Mesenchymal stem cell (in vitro differentiated cells and primary cell): Measurements from ENCODE around the gene TMEM129.

Source experiments
- DNase-seq: peaks from one replicate; pipeline ENCODE4 v3.0.0-alpha.2; 2013
- H2AFZ ChIP-seq: one replicate; pipeline ENCODE4 v1.6.1; 2013; ENCODE audit warnings: low read depth, mild to moderate bottlenecking, control low read depth, inconsistent platforms, low read length, moderate library complexity
- H2AK5ac ChIP-seq: 2 replicates; pipeline ENCODE4 v1.6.1; 2013; ENCODE audit warnings: low read length, moderate library complexity, mild to moderate bottlenecking, inconsistent platforms; ENCODE audit not compliant: severe bottlenecking
- H2BK120ac ChIP-seq: one replicate; pipeline ENCODE4 v1.6.1; 2013; ENCODE audit warnings: low read depth, mild to moderate bottlenecking, inconsistent platforms, low read length, moderate library complexity
- H2BK12ac ChIP-seq, 2 experiments: one replicate each; pipeline ENCODE4 v1.6.1; 2013; ENCODE audit warnings: inconsistent platforms in 2 of 2, low read length in 2 of 2, mild to moderate bottlenecking in 2 of 2, moderate library complexity in 2 of 2, control low read depth in 1 of 2
- H2BK15ac ChIP-seq: one replicate; pipeline ENCODE4 v1.6.1; 2013; ENCODE audit warnings: mild to moderate bottlenecking, low read depth, inconsistent platforms; ENCODE audit not compliant: poor library complexity, severe bottlenecking
- H2BK5ac ChIP-seq: 2 replicates; pipeline ENCODE4 v1.6.1; 2013; ENCODE audit warnings: low read depth, mild to moderate bottlenecking, low read length, control low read depth, inconsistent platforms; ENCODE audit not compliant: poor library complexity, severe bottlenecking
- H3K14ac ChIP-seq, 2 experiments: one replicate each; pipeline ENCODE4 v1.6.1; 2013; ENCODE audit warnings: inconsistent platforms in 2 of 2, low read length in 2 of 2, control low read depth in 1 of 2, mild to moderate bottlenecking in 1 of 2, moderate library complexity in 1 of 2
- H3K18ac ChIP-seq, 2 experiments: one replicate each; pipeline ENCODE4 v1.6.1; 2013; ENCODE audit warnings: inconsistent platforms in 2 of 2, low read length in 2 of 2, control low read depth in 1 of 2, low read depth in 1 of 2, mild to moderate bottlenecking in 1 of 2
- H3K23ac ChIP-seq, 2 experiments: one replicate each; pipeline ENCODE4 v1.6.1; 2013; ENCODE audit warnings: inconsistent platforms in 2 of 2, low read length in 2 of 2, mild to moderate bottlenecking in 2 of 2, moderate library complexity in 2 of 2, control low read depth in 1 of 2
- H3K27ac ChIP-seq: 2 replicates; pipeline ENCODE4 v1.5.1; 2013; ENCODE audit warnings: mild to moderate bottlenecking, moderate library complexity, low read length, control low read depth, inconsistent platforms; ENCODE audit not compliant: poor library complexity, severe bottlenecking
- H3K27me3 ChIP-seq, 2 experiments: 2 replicates each; pipeline versions ENCODE4 v1.6.1 to v1.7.0; 2013; ENCODE audit warnings: low read length in 2 of 2, mild to moderate bottlenecking in 2 of 2, moderate library complexity in 2 of 2, control low read depth in 1 of 2, inconsistent platforms in 1 of 2; ENCODE audit not compliant: control insufficient read depth in 1 of 2, insufficient read depth in 1 of 2
- H3K36me3 ChIP-seq, 2 experiments: 2 replicates each; pipeline versions ENCODE4 v1.6.1 to v1.7.0; 2013; ENCODE audit warnings: low read length in 2 of 2, control low read depth in 1 of 2, inconsistent platforms in 1 of 2, low read depth in 1 of 2, mild to moderate bottlenecking in 1 of 2; ENCODE audit not compliant: insufficient read depth in 2 of 2, control insufficient read depth in 1 of 2
- H3K4ac ChIP-seq, 2 experiments: one replicate each; pipeline ENCODE4 v1.6.1; 2013; ENCODE audit warnings: inconsistent platforms in 2 of 2, low read length in 2 of 2, mild to moderate bottlenecking in 2 of 2, moderate library complexity in 2 of 2, control low read depth in 1 of 2, low read depth in 1 of 2
- H3K4me1 ChIP-seq: 2 replicates; pipeline ENCODE4 v1.6.1; 2013; ENCODE audit warnings: low read depth, low read length, control low read depth; ENCODE audit not compliant: control insufficient read depth, insufficient read depth
- H3K4me2 ChIP-seq: 2 replicates; pipeline ENCODE4 v1.6.1; 2013; ENCODE audit warnings: low read length, mild to moderate bottlenecking, inconsistent platforms; ENCODE audit not compliant: poor library complexity, severe bottlenecking
- H3K4me3 ChIP-seq, 2 experiments: 2 replicates each; pipeline versions ENCODE4 v1.5.1 to v1.7.0; 2013; ENCODE audit warnings: low read length in 2 of 2, mild to moderate bottlenecking in 2 of 2, control low read depth in 1 of 2, low read depth in 1 of 2; ENCODE audit not compliant: insufficient read depth in 1 of 2
- H3K79me1 ChIP-seq: replicated peaks from 2 replicates; pipeline ENCODE4 v1.6.1; 2013; ENCODE audit warnings: mild to moderate bottlenecking, control low read depth, low read length, inconsistent platforms; ENCODE audit not compliant: poor library complexity, severe bottlenecking
- H3K9ac ChIP-seq: 2 replicates; pipeline ENCODE4 v1.7.0; 2013; ENCODE audit warnings: mild to moderate bottlenecking, low read length, moderate library complexity
- H3K9me3 ChIP-seq: 2 replicates; pipeline ENCODE4 v1.7.0; 2013; ENCODE audit warnings: mild to moderate bottlenecking, low read length; ENCODE audit not compliant: control insufficient read depth
- H4K8ac ChIP-seq: one replicate; pipeline ENCODE4 v1.6.1; 2013; ENCODE audit warnings: inconsistent platforms, mild to moderate bottlenecking, low read length, moderate library complexity
- H4K91ac ChIP-seq: one replicate; pipeline ENCODE4 v1.6.1; 2013; ENCODE audit warnings: mild to moderate bottlenecking, low read length, inconsistent platforms
- WGBS: methylation state at CpG from one replicate; pipeline ENCODE4 v1.1.7; 2013; ENCODE audit warnings: mixed read lengths; 5-methylcytosine and 5-hydroxymethylcytosine counted together

The TMEM129 gene

GRCh38 chr4:1743551-1743950 lies 22.4 kb upstream of the TMEM129 start:
- no peak overlapping the region for H2AK5ac ChIP-seq
- H3K23ac ChIP-seq: no peak overlapping the region
- H3K4me1 ChIP-seq: peaks cover 12% of the 10 kb centered on the region
- no peak overlapping the region for H3K14ac ChIP-seq
- H3K27ac ChIP-seq: no peak overlapping the region
- H2BK15ac ChIP-seq: no peak overlapping the region
- no peak overlapping the region for H3K4me3 ChIP-seq
- no peak overlapping the region for H2BK120ac ChIP-seq
- H3K18ac ChIP-seq: no peak overlapping the region
- no peak overlapping the region for H4K8ac ChIP-seq
- no peak overlapping the region for H3K4me2 ChIP-seq
- H3K9ac ChIP-seq: no peak overlapping the region
- H3K36me3 ChIP-seq: peaks cover 15 to 58% of the 10 kb centered on the region in 2 experiments
- no peak overlapping the region for H2BK12ac ChIP-seq
- H4K91ac ChIP-seq: no peak overlapping the region
- no peak for DNase-seq
- H2AFZ ChIP-seq: no peak overlapping the region
- peaks cover 18% of the 10 kb centered on the region for H3K79me1 ChIP-seq
- H2BK5ac ChIP-seq: no peak overlapping the region
- peaks cover 0 to 7% of the 10 kb centered on the region in 2 experiments for H3K27me3 ChIP-seq
- no peak overlapping the region for H3K4ac ChIP-seq
- WGBS: 73% methylated on average over 12 of the region's 12 CpGs
- peaks cover 7% of the 10 kb centered on the region for H3K9me3 ChIP-seq

DNA sequence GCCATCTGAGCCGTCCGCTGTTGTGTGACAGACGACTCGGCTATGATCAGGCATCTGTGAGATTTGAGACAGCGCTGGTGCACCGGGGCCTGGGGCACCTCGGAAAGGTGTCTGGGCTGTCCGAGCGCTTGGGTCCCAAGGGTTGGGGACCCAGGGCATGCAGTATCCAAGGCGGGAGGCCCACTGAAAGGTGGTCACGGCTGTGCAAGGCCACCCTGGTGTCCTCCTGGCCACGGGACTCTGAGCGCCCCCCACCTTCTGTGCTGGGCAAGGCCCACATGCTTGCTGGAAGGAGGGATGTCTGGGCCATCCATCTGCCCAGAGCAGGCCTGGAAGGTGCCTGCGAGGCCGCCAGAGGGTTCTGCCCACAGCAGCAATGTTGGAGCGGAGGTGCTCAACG lies 20.1 kb upstream of the TMEM129 start:
- H3K14ac ChIP-seq: no peak overlapping the region
- peaks cover 25% of the 10 kb centered on the region for H3K9me3 ChIP-seq
- H3K27ac ChIP-seq: no peak overlapping the region
- no peak overlapping the region for H2BK15ac ChIP-seq
- no peak overlapping the region for H3K4me2 ChIP-seq
- WGBS: 92% methylated on average over 17 of the region's 17 CpGs
- H3K4me1 ChIP-seq: no peaks in the 10 kb centered on the region
- no peak overlapping the region for H2BK12ac ChIP-seq
- H2BK5ac ChIP-seq: no peak overlapping the region
- H2AFZ ChIP-seq: no peak overlapping the region
- H3K18ac ChIP-seq: no peak overlapping the region
- peaks cover 38 to 82% of the 10 kb centered on the region in 2 experiments for H3K36me3 ChIP-seq
- DNase-seq: no peak
- no peak overlapping the region for H3K4me3 ChIP-seq
- no peaks in the 10 kb centered on the region for H3K27me3 ChIP-seq
- H4K8ac ChIP-seq: no peak overlapping the region
- peaks cover 35% of the 10 kb centered on the region for H3K79me1 ChIP-seq
- H3K4ac ChIP-seq: no peak overlapping the region
- H2AK5ac ChIP-seq: no peak overlapping the region
- H3K23ac ChIP-seq: no peak overlapping the region
- H3K9ac ChIP-seq: no peak overlapping the region
- no peak overlapping the region for H2BK120ac ChIP-seq
- no peak overlapping the region for H4K91ac ChIP-seq

GRCh38 chr4:1740021-1740545 lies 19.0 kb upstream of the TMEM129 start:
- peak overlapping the region in 1 of 2 experiments; percentile 15 for H3K4ac ChIP-seq
- H3K27ac ChIP-seq: no peak overlapping the region
- H3K4me3 ChIP-seq: no peak overlapping the region
- no peaks in the 10 kb centered on the region for H3K27me3 ChIP-seq
- H2BK15ac ChIP-seq: no peak overlapping the region
- no peak overlapping the region for H4K91ac ChIP-seq
- no peak overlapping the region for H2BK120ac ChIP-seq
- H3K9me3 ChIP-seq: peaks cover 25% of the 10 kb centered on the region
- H2AFZ ChIP-seq: no peak overlapping the region
- H3K79me1 ChIP-seq: peaks cover 40% of the 10 kb centered on the region
- no peak for DNase-seq
- peaks cover 45 to 87% of the 10 kb centered on the region in 2 experiments for H3K36me3 ChIP-seq
- H3K4me1 ChIP-seq: no peaks in the 10 kb centered on the region
- H3K18ac ChIP-seq: no peak overlapping the region
- no peak overlapping the region for H3K4me2 ChIP-seq
- H4K8ac ChIP-seq: peak overlapping the region; percentile 19
- WGBS: over 99% methylated on average over 20 of the region's 22 CpGs
- no peak overlapping the region for H2BK5ac ChIP-seq
- no peak overlapping the region for H3K23ac ChIP-seq
- H3K9ac ChIP-seq: no peak overlapping the region
- H2BK12ac ChIP-seq: no peak overlapping the region
- no peak overlapping the region for H2AK5ac ChIP-seq
- H3K14ac ChIP-seq: no peak overlapping the region

GRCh38 chr4:1739358-1739757 lies 18.2 kb upstream of the TMEM129 start:
- DNase-seq: no peak
- H3K14ac ChIP-seq: no peak overlapping the region
- H2BK120ac ChIP-seq: no peak overlapping the region
- H3K18ac ChIP-seq: no peak overlapping the region
- no peak overlapping the region for H4K91ac ChIP-seq
- H3K79me1 ChIP-seq: peaks cover 43% of the 10 kb centered on the region
- H3K4me2 ChIP-seq: no peak overlapping the region
- H3K23ac ChIP-seq: no peak overlapping the region
- H3K4me1 ChIP-seq: no peaks in the 10 kb centered on the region
- H2BK15ac ChIP-seq: no peak overlapping the region
- peaks cover 25% of the 10 kb centered on the region for H3K9me3 ChIP-seq
- H2BK5ac ChIP-seq: no peak overlapping the region
- H3K4ac ChIP-seq: no peak overlapping the region
- no peak overlapping the region for H3K9ac ChIP-seq
- H3K27me3 ChIP-seq: no peaks in the 10 kb centered on the region
- peaks cover 51 to 85% of the 10 kb centered on the region in 2 experiments for H3K36me3 ChIP-seq
- 98% methylated on average over 6 of the region's 9 CpGs for WGBS
- H2BK12ac ChIP-seq: no peak overlapping the region
- no peak overlapping the region for H2AK5ac ChIP-seq
- no peak overlapping the region for H3K27ac ChIP-seq
- H3K4me3 ChIP-seq: no peak overlapping the region
- no peak overlapping the region for H2AFZ ChIP-seq
- no peak overlapping the region for H4K8ac ChIP-seq
